BJ (cell line): Measurements from ENCODE around the gene CCKAR. TPM values are rescaled to one million over a fixed set of nuclear protein-coding genes. Genes with fewer than 3 reads are reported as not detected.

Experiments
- CTCF ChIA-PET: fragments of 350-600 bp; formaldehyde crosslinking; extraction: SDS; loops from one replicate; lab custom pipeline; 2021; ENCODE audit warnings: antibody characterized with exemption, inconsistent platforms; lab: Yijun Ruan, JAX
- POLR2A ChIA-PET: fragments of 300-600 bp; sonication (Branson Sonifier 250); formaldehyde crosslinking; extraction: SDS; loops from one replicate; lab custom pipeline; 2021; ENCODE audit warnings: antibody characterized with exemption; lab: Charles Lee
- DNase-seq: peaks from one replicate; pipeline ENCODE4 v3.0.0-alpha.2; 2011; ENCODE audit warnings: low read depth
- H3K27me3 ChIP-seq: 2 replicates; pipeline ENCODE4 v1.6.0; 2011; ENCODE audit warnings: low read length; ENCODE audit not compliant: control insufficient read depth, insufficient read depth
- H3K36me3 ChIP-seq: 2 replicates; pipeline ENCODE4 v1.5.1; 2011; ENCODE audit warnings: low read length; ENCODE audit not compliant: control insufficient read depth, insufficient read depth
- H3K4me3 ChIP-seq: 2 replicates; pipeline ENCODE4 v1.5.1; 2011; ENCODE audit warnings: low read depth, mild to moderate bottlenecking, control low read depth, low read length
- CTCF ChIP-seq: IDR thresholded peaks from 2 replicates; pipeline ENCODE4 v1.5.1; 2011; ENCODE audit warnings: low read depth, mild to moderate bottlenecking, control low read depth, inconsistent platforms, low read length, moderate library complexity; ENCODE audit not compliant: insufficient read depth
- polyA plus RNA-seq: library from polyadenylated mRNA; depleted of rRNA; stranded (reverse); fragments of >200 nt; gene quantifications from 2 replicates; pipeline ENCODE4 v1.2.3, GENCODE V29; 2011

Gene CCKAR
- polyA plus RNA-seq, 1 experiment, result 0.12 TPM

GRCh38 chr4:26459756-26460530 is 30.3 kb downstream of the CCKAR start:
- peak; percentile 76 for DNase-seq
- ChIA-PET POLR2A (interaction anchor here (0.6 kb wide), 1 partner anchor 263 kb away, joined by 3 read pairs; no protein-coding TSS in a partner anchor), CTCF (interaction anchor here (0.7 to 4.1 kb wide), 11 partner anchors 8 to 550 kb away, joined by 3 to 64 read pairs (median 3); no protein-coding TSS in a partner anchor)
- Histone ChIP-seq H3K4me3 (no peak overlapping the region), H3K36me3 (no peaks in the 10 kb centered on the region), H3K27me3 (no peaks in the 10 kb centered on the region; the same call in 1 of the 2 replicates)
- no peak for TF ChIP-seq CTCF

- no peak for DNase-seq
- Histone ChIP-seq H3K36me3 (no peaks in the 10 kb centered on the region), H3K27me3 (no peaks in the 10 kb centered on the region; the same call in 1 of the 2 replicates), H3K4me3 (no peak overlapping the region)
- ChIA-PET POLR2A (interaction anchor here (0.7 kb wide), 1 partner anchor 109 kb away, joined by 10 read pairs; no protein-coding TSS in a partner anchor), CTCF (interaction anchor here (0.6 to 4.1 kb wide), 20 partner anchors 9 to 560 kb away, joined by 3 to 64 read pairs (median 4); no protein-coding TSS in a partner anchor)
- TF ChIP-seq CTCF, result peak; percentile 56
Observed at GRCh38 chr4:26459054-26459755, 31.1 kb downstream of the CCKAR start.

DNA sequence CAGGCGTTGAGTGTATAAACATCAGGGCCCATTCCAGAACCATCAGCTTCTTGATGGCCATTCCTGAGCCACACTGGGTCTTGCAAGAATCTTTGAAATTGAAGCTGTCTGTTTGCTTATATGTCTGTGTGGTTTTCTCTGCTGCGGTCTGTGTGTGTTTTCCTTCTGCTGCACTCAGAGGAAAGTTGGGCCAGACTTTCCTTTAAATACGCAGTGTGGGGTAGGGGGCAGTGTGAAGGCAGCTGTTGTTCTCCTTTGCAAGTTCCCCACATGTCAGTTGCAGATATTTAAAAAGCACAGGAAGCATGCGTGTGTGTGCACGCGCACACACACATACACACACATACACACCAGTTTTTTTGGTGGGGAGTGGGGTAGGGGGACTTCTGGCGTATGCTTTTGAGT is 32.1 kb downstream of the CCKAR start:
- POLR2A ChIA-PET, result interaction anchor here (0.5 to 0.7 kb wide), 2 partner anchors 24 to 307 kb away, joined by 3 read pairs; no protein-coding TSS in a partner anchor
- TF ChIP-seq CTCF, result no peak
- CTCF ChIA-PET, result interaction anchor here (0.8 to 4.1 kb wide), 9 partner anchors 20 to 552 kb away, joined by 3 to 64 read pairs (median 4); no protein-coding TSS in a partner anchor
- no peak for DNase-seq
- Histone ChIP-seq H3K27me3 (no peaks in the 10 kb centered on the region; the same call in 1 of the 2 replicates), H3K4me3 (no peak overlapping the region), H3K36me3 (no peaks in the 10 kb centered on the region)

DNA sequence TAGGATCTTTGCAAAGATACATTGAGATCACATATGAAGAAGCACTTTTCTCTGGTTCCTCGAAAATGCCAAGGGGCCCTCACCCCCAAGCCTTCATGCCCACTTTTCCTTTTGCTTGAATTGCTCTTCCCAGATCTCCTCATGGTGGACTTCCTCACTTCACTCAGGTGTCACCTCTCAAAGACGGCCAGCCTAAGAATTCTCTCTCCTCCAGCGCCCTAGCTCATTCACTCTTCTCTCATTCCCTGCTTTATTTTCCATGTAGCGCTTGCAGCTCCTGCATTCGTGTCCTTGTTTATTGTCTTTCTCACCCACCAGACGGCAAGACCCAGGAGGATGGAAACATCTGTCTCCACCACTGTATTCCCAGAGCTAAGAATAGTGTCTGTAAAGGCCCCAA is 32.9 kb downstream of the CCKAR start:
- TF ChIP-seq CTCF, result no peak
- CTCF ChIA-PET, result interaction anchor here (0.9 to 4.1 kb wide), 4 partner anchors 21 to 263 kb away, joined by 3 to 64 read pairs (median 4); no protein-coding TSS in a partner anchor

More for the DNA sequence above, 32.9 kb downstream of the CCKAR start:
- POLR2A ChIA-PET, result no interaction called here
- no peak overlapping the region for H3K4me3 ChIP-seq
- H3K36me3 ChIP-seq, result no peaks in the 10 kb centered on the region
- DNase-seq, result no peak
- no peaks in the 10 kb centered on the region for H3K27me3 ChIP-seq
